Liver (tissue), 3 donors: ENCODE measurements around the gene RETREG1.

Experiments
- ATF3 ChIP-seq: IDR thresholded peaks from 2 replicates; pipeline ENCODE4 v1.6.1; 2016; ENCODE audit warnings: antibody characterized with exemption
- CTCF ChIP-seq: fragments of 150-350 bp; IDR thresholded peaks from 2 replicates; pipeline ENCODE4 v1.5.1; 2017; ENCODE audit warnings: improper control_type of control experiment, low read depth, low read length; ENCODE audit not compliant: missing input control
- EGR1 ChIP-seq, 2 donors: IDR thresholded peaks; 2 replicates each; pipeline ENCODE4 v1.6.1; 2016 to 2018; ENCODE audit warnings: antibody characterized with exemption in 2 of 2, low read depth in 2 of 2
- FOXA1 ChIP-seq: IDR thresholded peaks from 2 replicates; pipeline ENCODE4 v1.6.1; 2016; ENCODE audit warnings: antibody characterized with exemption
- GABPA ChIP-seq, 2 donors: IDR thresholded peaks in 1 of 2; conservative IDR thresholded peaks in 1 of 2; 2 replicates each; pipeline ENCODE4 v1.6.1; 2016; ENCODE audit warnings: antibody characterized with exemption in 2 of 2, mild to moderate bottlenecking in 1 of 2, moderate library complexity in 1 of 2
- HNF4G ChIP-seq: IDR thresholded peaks from 2 replicates; pipeline ENCODE4 v1.6.1; 2016; ENCODE audit warnings: antibody characterized with exemption
- MAX ChIP-seq: IDR thresholded peaks from 2 replicates; pipeline ENCODE4 v1.6.1; 2016; ENCODE audit warnings: antibody characterized with exemption
- RAD21 ChIP-seq, 2 donors: IDR thresholded peaks; 2 replicates each; pipeline ENCODE4 v1.6.1; 2016; ENCODE audit warnings: antibody characterized with exemption in 2 of 2, mild to moderate bottlenecking in 2 of 2
- SP1 ChIP-seq: IDR thresholded peaks from 2 replicates; pipeline ENCODE4 v1.6.1; 2018; ENCODE audit warnings: antibody characterized with exemption, mild to moderate bottlenecking
- TAF1 ChIP-seq: conservative IDR thresholded peaks from 2 replicates; pipeline ENCODE4 v1.6.1; 2016; ENCODE audit warnings: antibody characterized with exemption, mild to moderate bottlenecking
- YY1 ChIP-seq: IDR thresholded peaks from 2 replicates; pipeline ENCODE4 v1.6.1; 2016; ENCODE audit warnings: antibody characterized with exemption, mild to moderate bottlenecking
- TF ChIP-seq, protein P1 (sequence below): IDR thresholded peaks from 2 replicates; pipeline ENCODE4 v1.6.1; 2016; ENCODE audit warnings: antibody characterized with exemption, mild to moderate bottlenecking
- donor health status: healthy.
- donor health status: healthy.

GRCh38 chr5:16615741-16616535 is 859 bp downstream of the RETREG1 start:
- TF ChIP-seq CTCF (no peak), HNF4G (peak; percentile 14), SP1 (no peak), MAX (no peak), TAF1 (no peak), GABPA (IDR thresholded peaks at IDR 0.05 in 1 of 2, conservative IDR thresholded peaks at IDR 0.05 in 1 of 2) (no peak), ATF3 (no peak), YY1 (no peak), RAD21 (IDR thresholded peaks at IDR 0.05) (no peak), FOXA1 (no peak), EGR1 (IDR thresholded peaks at IDR 0.05; ENCODE audit: low read depth in 2 of 2) (no peak)
- TF ChIP-seq, protein P1, sequence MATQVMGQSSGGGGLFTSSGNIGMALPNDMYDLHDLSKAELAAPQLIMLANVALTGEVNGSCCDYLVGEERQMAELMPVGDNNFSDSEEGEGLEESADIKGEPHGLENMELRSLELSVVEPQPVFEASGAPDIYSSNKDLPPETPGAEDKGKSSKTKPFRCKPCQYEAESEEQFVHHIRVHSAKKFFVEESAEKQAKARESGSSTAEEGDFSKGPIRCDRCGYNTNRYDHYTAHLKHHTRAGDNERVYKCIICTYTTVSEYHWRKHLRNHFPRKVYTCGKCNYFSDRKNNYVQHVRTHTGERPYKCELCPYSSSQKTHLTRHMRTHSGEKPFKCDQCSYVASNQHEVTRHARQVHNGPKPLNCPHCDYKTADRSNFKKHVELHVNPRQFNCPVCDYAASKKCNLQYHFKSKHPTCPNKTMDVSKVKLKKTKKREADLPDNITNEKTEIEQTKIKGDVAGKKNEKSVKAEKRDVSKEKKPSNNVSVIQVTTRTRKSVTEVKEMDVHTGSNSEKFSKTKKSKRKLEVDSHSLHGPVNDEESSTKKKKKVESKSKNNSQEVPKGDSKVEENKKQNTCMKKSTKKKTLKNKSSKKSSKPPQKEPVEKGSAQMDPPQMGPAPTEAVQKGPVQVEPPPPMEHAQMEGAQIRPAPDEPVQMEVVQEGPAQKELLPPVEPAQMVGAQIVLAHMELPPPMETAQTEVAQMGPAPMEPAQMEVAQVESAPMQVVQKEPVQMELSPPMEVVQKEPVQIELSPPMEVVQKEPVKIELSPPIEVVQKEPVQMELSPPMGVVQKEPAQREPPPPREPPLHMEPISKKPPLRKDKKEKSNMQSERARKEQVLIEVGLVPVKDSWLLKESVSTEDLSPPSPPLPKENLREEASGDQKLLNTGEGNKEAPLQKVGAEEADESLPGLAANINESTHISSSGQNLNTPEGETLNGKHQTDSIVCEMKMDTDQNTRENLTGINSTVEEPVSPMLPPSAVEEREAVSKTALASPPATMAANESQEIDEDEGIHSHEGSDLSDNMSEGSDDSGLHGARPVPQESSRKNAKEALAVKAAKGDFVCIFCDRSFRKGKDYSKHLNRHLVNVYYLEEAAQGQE, result no peak
